CD4-positive, alpha-beta memory T cell (primary cell): ENCODE results near the gene FBLN2. TPM values are rescaled to one million over a fixed set of nuclear protein-coding genes. Genes with fewer than 3 reads are reported as not detected.

Source experiments
- CTCF ChIA-PET: fragments of 350-600 bp; sonication (Branson Sonifier 250); formaldehyde crosslinking; loops from one replicate; lab custom pipeline; 2021; ENCODE audit warnings: inconsistent platforms; ENCODE audit not compliant: partially characterized antibody; lab: Charles Lee
- POLR2A ChIA-PET: fragments of 350-600 bp; sonication (Branson Sonifier 250); formaldehyde crosslinking; loops from one replicate; lab custom pipeline; 2021; ENCODE audit not compliant: partially characterized antibody; lab: Charles Lee
- DNase-seq, 5 donors: peaks; one replicate each; pipeline versions ENCODE4 v3.0.0 to v3.0.0-alpha.2; 2020 to 2022; ENCODE audit warnings: mixed read lengths in 1 of 5
- H3K27ac ChIP-seq: one replicate; pipeline ENCODE4 v1.7.0; 2013; ENCODE audit warnings: low read depth, low read length
- H3K27me3 ChIP-seq: 2 replicates; pipeline ENCODE4 v1.7.0; 2013; ENCODE audit warnings: mild to moderate bottlenecking, low read length, moderate library complexity; ENCODE audit not compliant: insufficient read depth
- H3K36me3 ChIP-seq: 2 replicates; pipeline ENCODE4 v1.7.0; 2013; ENCODE audit warnings: mild to moderate bottlenecking, low read length, moderate library complexity; ENCODE audit not compliant: insufficient read depth
- H3K4me1 ChIP-seq: 2 replicates; pipeline ENCODE4 v1.7.0; 2013; ENCODE audit warnings: mild to moderate bottlenecking, low read length, moderate library complexity; ENCODE audit not compliant: insufficient read depth
- H3K4me3 ChIP-seq, 2 donors: one replicate each; pipeline ENCODE4 v1.7.0; 2013; ENCODE audit warnings: low read length in 2 of 2, mild to moderate bottlenecking in 1 of 2
- H3K9me3 ChIP-seq, 2 donors: one replicate each; pipeline ENCODE4 v1.7.0; 2013; ENCODE audit warnings: low read length in 2 of 2, control low read depth in 1 of 2; ENCODE audit not compliant: control insufficient read depth in 1 of 2
- H3K27ac Mint-ChIP-seq, 7 donors: one replicate each; pipeline ENCODE4 v1.8.0; 2020 to 2021; ENCODE audit warnings: mixed read lengths in 7 of 7, mild to moderate bottlenecking in 6 of 7, inconsistent platforms in 3 of 7, moderate library complexity in 3 of 7
- H3K27me3 Mint-ChIP-seq, 2 donors: one replicate each; pipeline ENCODE4 v1.8.0; 2020 to 2021; ENCODE audit warnings: mixed read lengths in 2 of 2
- H3K36me3 Mint-ChIP-seq, 2 donors: one replicate each; pipeline ENCODE4 v1.8.0; 2020 to 2021; ENCODE audit warnings: mixed read lengths in 2 of 2, inconsistent platforms in 1 of 2, mild to moderate bottlenecking in 1 of 2
- H3K4me1 Mint-ChIP-seq, 4 donors: one replicate each; pipeline ENCODE4 v1.8.0; 2020 to 2021; ENCODE audit warnings: mixed read lengths in 4 of 4, mild to moderate bottlenecking in 1 of 4
- H3K4me3 Mint-ChIP-seq, 8 donors: one replicate each; pipeline ENCODE4 v1.8.0; 2020 to 2021; ENCODE audit warnings: mixed read lengths in 8 of 8, mild to moderate bottlenecking in 7 of 8, moderate library complexity in 6 of 8, inconsistent platforms in 3 of 8
- H3K9me3 Mint-ChIP-seq, 8 donors: one replicate each; pipeline ENCODE4 v1.8.0; 2020 to 2021; ENCODE audit warnings: mixed read lengths in 8 of 8, mild to moderate bottlenecking in 5 of 8, inconsistent platforms in 3 of 8, moderate library complexity in 1 of 8
- intact Hi-C: fragments of 100-400 bp; cut with micrococcal nuclease; formaldehyde crosslinking; loops from one replicate; pipeline ENCODE4 v1.15.1; 2023
- polyA plus RNA-seq, 2 donors: library from polyadenylated mRNA; unstranded; fragments of 300-500 nt; fragmentation: Illumina TruSeq; gene quantifications; one replicate each; pipeline ENCODE4 v1.2.3, GENCODE V29; 2021
- total RNA-seq, 2 experiments: library from RNA; stranded (reverse); gene quantifications; one replicate each; pipeline ENCODE4 v1.2.3, GENCODE V29; 2021

Gene FBLN2
- total and polyA plus RNA-seq, 4 experiments from 2014 or later, result not detected

- H3K36me3 ChIP-seq, result no peaks in the 10 kb centered on the region
- no peak overlapping the region for H3K27ac ChIP-seq
- no peak overlapping the region for H3K27ac Mint-ChIP-seq
- H3K4me3 Mint-ChIP-seq, result no peak overlapping the region
- H3K4me3 ChIP-seq, result no peak overlapping the region
- no peaks in the 10 kb centered on the region for H3K4me1 ChIP-seq
- ChIA-PET POLR2A (no interaction called here), CTCF (interaction anchor here (2.2 kb wide), 1 partner anchor 13 kb away, joined by 9 read pairs; no protein-coding TSS in a partner anchor)
- peaks cover 0 to 1% of the 10 kb centered on the region in 2 donors for H3K27me3 Mint-ChIP-seq
- intact Hi-C loops, result no loop called here
- no peaks in the 10 kb centered on the region for H3K9me3 Mint-ChIP-seq
- DNase-seq, result no peak
- no peaks in the 10 kb centered on the region for H3K27me3 ChIP-seq
- H3K4me1 Mint-ChIP-seq, result no peaks in the 10 kb centered on the region
- no peaks in the 10 kb centered on the region for H3K9me3 ChIP-seq
- no peaks in the 10 kb centered on the region for H3K36me3 Mint-ChIP-seq
Observed at GRCh38 chr3:13637311-13637891, 88.5 kb downstream of the FBLN2 start.

GRCh38 chr3:13637953-13638352, 89.0 kb downstream of the FBLN2 start:
- no peak overlapping the region for H3K4me3 Mint-ChIP-seq
- no peak overlapping the region for H3K27ac Mint-ChIP-seq
- H3K36me3 Mint-ChIP-seq, result no peaks in the 10 kb centered on the region
- Histone ChIP-seq H3K36me3 (no peaks in the 10 kb centered on the region), H3K27me3 (no peaks in the 10 kb centered on the region), H3K4me3 (no peak overlapping the region), H3K27ac (no peak overlapping the region), H3K4me1 (no peaks in the 10 kb centered on the region), H3K9me3 (no peaks in the 10 kb centered on the region)
- ChIA-PET CTCF (interaction anchor here (1.1 to 2.2 kb wide), 2 partner anchors 10 to 12 kb away, joined by 5 to 9 read pairs; no protein-coding TSS in a partner anchor), POLR2A (no interaction called here)
- intact Hi-C loops, result no loop called here
- peaks cover 0 to 1% of the 10 kb centered on the region in 2 donors for H3K27me3 Mint-ChIP-seq
- H3K4me1 Mint-ChIP-seq, result no peaks in the 10 kb centered on the region
- H3K9me3 Mint-ChIP-seq, result no peaks in the 10 kb centered on the region
- DNase-seq, result no peak

- no peaks in the 10 kb centered on the region for H3K9me3 Mint-ChIP-seq
- H3K4me1 Mint-ChIP-seq, result no peaks in the 10 kb centered on the region
- H3K36me3 ChIP-seq, result no peaks in the 10 kb centered on the region
- intact Hi-C loops, result no loop called here
- no peak overlapping the region for H3K27ac ChIP-seq
- no peaks in the 10 kb centered on the region for H3K36me3 Mint-ChIP-seq
- H3K4me3 ChIP-seq, result no peak overlapping the region
- no peak overlapping the region for H3K4me3 Mint-ChIP-seq
- H3K27ac Mint-ChIP-seq, result no peak overlapping the region
- DNase-seq, result no peak
- H3K27me3 ChIP-seq, result no peaks in the 10 kb centered on the region
- H3K27me3 Mint-ChIP-seq, result peaks cover 0 to 1% of the 10 kb centered on the region in 2 donors
- no peaks in the 10 kb centered on the region for H3K9me3 ChIP-seq
- H3K4me1 ChIP-seq, result no peaks in the 10 kb centered on the region
- CTCF ChIA-PET, result interaction anchor here (1.1 to 2.2 kb wide), 2 partner anchors 9 to 11 kb away, joined by 5 to 9 read pairs; no protein-coding TSS in a partner anchor
- POLR2A ChIA-PET, result no interaction called here
Observed at GRCh38 chr3:13638927-13639326, 90.0 kb downstream of the FBLN2 start.

- Histone ChIP-seq H3K27ac (no peak overlapping the region), H3K4me3 (no peak overlapping the region), H3K27me3 (no peaks in the 10 kb centered on the region), H3K9me3 (no peaks in the 10 kb centered on the region), H3K36me3 (no peaks in the 10 kb centered on the region), H3K4me1 (peaks cover 6% of the 10 kb centered on the region)
- ChIA-PET POLR2A (no interaction called here), CTCF (interaction anchor here (1.8 to 24.7 kb wide), 3 partner anchors 15 to 246 kb away, joined by 8 to 996 read pairs (median 12); partner anchors contain the start of gene WNT7A)
- intact Hi-C loops, result no loop called here
- peaks cover 0 to 11% (median 6%) of the 10 kb centered on the region in 4 donors for H3K4me1 Mint-ChIP-seq
- H3K27me3 Mint-ChIP-seq, result peaks cover 0 to 3% of the 10 kb centered on the region in 2 donors
- H3K36me3 Mint-ChIP-seq, result no peaks in the 10 kb centered on the region
- H3K9me3 Mint-ChIP-seq, result no peaks in the 10 kb centered on the region
- no peak overlapping the region for H3K4me3 Mint-ChIP-seq
- no peak for DNase-seq
- H3K27ac Mint-ChIP-seq, result no peak overlapping the region
Observed at GRCh38 chr3:13642597-13642996, 93.7 kb downstream of the FBLN2 start.

GRCh38 chr3:13644341-13645117, 95.6 kb downstream of the FBLN2 start:
- no peaks in the 10 kb centered on the region for H3K9me3 ChIP-seq
- H3K36me3 ChIP-seq, result no peaks in the 10 kb centered on the region
- Mint-ChIP-seq H3K27ac (no peak overlapping the region), H3K4me1 (peaks cover 3 to 21% (median 13%) of the 10 kb centered on the region in 4 donors), H3K4me3 (no peak overlapping the region), H3K36me3 (no peaks in the 10 kb centered on the region), H3K27me3 (peaks cover 0 to 8% of the 10 kb centered on the region in 2 donors), H3K9me3 (no peaks in the 10 kb centered on the region)
- no peak overlapping the region for H3K27ac ChIP-seq
- H3K4me3 ChIP-seq, result no peak overlapping the region
- ChIA-PET CTCF (interaction anchor here (1.5 to 24.7 kb wide), 7 partner anchors 10 to 553 kb away, joined by 3 to 996 read pairs (median 12); partner anchors contain the start of gene WNT7A), POLR2A (no interaction called here)
- H3K4me1 ChIP-seq, result peaks cover 13% of the 10 kb centered on the region
- no peaks in the 10 kb centered on the region for H3K27me3 ChIP-seq
- intact Hi-C loops, result no loop called here
- no peak for DNase-seq

- CTCF ChIA-PET, result interaction anchor here (0.7 to 24.7 kb wide), 11 partner anchors 8 to 1998 kb away, joined by 3 to 996 read pairs (median 7); partner anchors contain the start of gene WNT7A
- Mint-ChIP-seq H3K9me3 (no peaks in the 10 kb centered on the region), H3K27me3 (peaks cover 0 to 8% of the 10 kb centered on the region in 2 donors), H3K27ac (no peak overlapping the region), H3K36me3 (no peaks in the 10 kb centered on the region), H3K4me3 (no peak overlapping the region), H3K4me1 (peaks cover 5 to 30% (median 21%) of the 10 kb centered on the region in 4 donors)
- Histone ChIP-seq H3K9me3 (no peaks in the 10 kb centered on the region), H3K36me3 (no peaks in the 10 kb centered on the region), H3K4me1 (peaks cover 23% of the 10 kb centered on the region), H3K4me3 (no peak overlapping the region), H3K27me3 (no peaks in the 10 kb centered on the region), H3K27ac (no peak overlapping the region)
- no peak for DNase-seq
- POLR2A ChIA-PET, result interaction anchor here (2.6 kb wide), 1 partner anchor 150 kb away, joined by 11 read pairs; no protein-coding TSS in a partner anchor
- intact Hi-C loops, result no loop called here
Observed at GRCh38 chr3:13645801-13646637, 97.1 kb downstream of the FBLN2 start.
